ENCODE results near the gene SLC35F1. TPM values are rescaled to one million over a fixed set of nuclear protein-coding genes. Genes with fewer than 3 reads are reported as not detected.

SLC35F1 gene
- total and polyA plus RNA-seq, 2 donors (not counting 1 experiment from before 2014, with no cell fraction given), result not detected

DNA sequence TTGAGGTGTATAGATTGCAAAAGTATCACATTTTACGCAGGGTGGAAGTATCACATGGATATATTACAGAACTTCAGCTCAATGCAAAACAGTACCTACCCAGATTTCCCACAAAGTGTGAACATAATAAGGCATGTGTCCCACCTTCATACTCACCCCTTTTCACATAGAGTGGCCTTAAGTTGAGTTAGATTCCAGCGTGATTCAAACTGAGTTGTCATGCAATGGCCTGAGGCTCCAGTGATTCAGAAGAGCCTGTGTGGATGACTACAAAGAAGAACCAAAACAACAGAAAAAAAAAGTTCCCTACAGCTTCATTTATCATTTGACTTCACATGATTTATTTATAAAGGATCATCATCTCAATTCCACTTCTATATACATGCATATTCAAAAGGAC is 309.7 kb downstream of the SLC35F1 start:
- Histone ChIP-seq H3K9ac (ENCODE audit: low read length) (no peak overlapping the region), H3K4me1 (ENCODE audit: control insufficient read depth in 2 of 2, insufficient read depth in 2 of 2, low read length in 2 of 2) (no peaks in the 10 kb centered on the region), H3K27ac (ENCODE audit: low read length in 2 of 2) (no peak overlapping the region), H3K27me3 (replicated peaks in 1 of 4; ENCODE audit: control extremely low read depth in 1 of 4, control insufficient read depth in 3 of 4, insufficient read depth in 4 of 4, low read length in 3 of 4) (no peaks in the 10 kb centered on the region), H3K4me3 (ENCODE audit: control extremely low read depth in 1 of 5, extremely low read depth in 1 of 5, insufficient read depth in 1 of 5, low read depth in 2 of 5, low read length in 4 of 5) (no peak overlapping the region), H3K36me3 (replicated peaks in 1 of 2; ENCODE audit: control extremely low read depth in 1 of 2, control insufficient read depth in 1 of 2, extremely low read depth in 1 of 2, insufficient read depth in 2 of 2, low read length in 1 of 2) (no peaks in the 10 kb centered on the region), H2AFZ (ENCODE audit: insufficient read depth, low read depth, low read length, poor library complexity, severe bottlenecking) (no peak overlapping the region), H3K79me2 (ENCODE audit: control insufficient read depth, insufficient read depth, low read length) (no peaks in the 10 kb centered on the region), H4K20me1 (ENCODE audit: control insufficient read depth, insufficient read depth, low read length, poor library complexity, severe bottlenecking) (no peaks in the 10 kb centered on the region), H3K4me2 (replicated peaks; ENCODE audit: low read depth, low read length, poor library complexity, severe bottlenecking) (no peak overlapping the region), H3K9me3 (ENCODE audit: control extremely low read depth in 1 of 3, control insufficient read depth in 2 of 3, insufficient read depth in 1 of 3, low read length in 2 of 3) (no peaks in the 10 kb centered on the region)
- H3K4me1 Mint-ChIP-seq, result no peaks in the 10 kb centered on the region
- POLR2A ChIA-PET, result no interaction called here
- intact Hi-C loops (cut with micrococcal nuclease), result no loop called here
- H3K9me3 Mint-ChIP-seq (ENCODE audit: insufficient read depth), result no peaks in the 10 kb centered on the region
- H3K4me3 Mint-ChIP-seq, result no peak overlapping the region
- no peak overlapping the region for H3K27ac Mint-ChIP-seq
- WGBS (ENCODE audit: insufficient coverage), result no CpG with 5 or more reads among the region's 2 CpGs
- CTCF ChIA-PET, result no interaction called here
- DNase-seq (no peak), ATAC-seq (ENCODE audit: low read depth) (no peak)
- TF ChIP-seq, protein P1, sequence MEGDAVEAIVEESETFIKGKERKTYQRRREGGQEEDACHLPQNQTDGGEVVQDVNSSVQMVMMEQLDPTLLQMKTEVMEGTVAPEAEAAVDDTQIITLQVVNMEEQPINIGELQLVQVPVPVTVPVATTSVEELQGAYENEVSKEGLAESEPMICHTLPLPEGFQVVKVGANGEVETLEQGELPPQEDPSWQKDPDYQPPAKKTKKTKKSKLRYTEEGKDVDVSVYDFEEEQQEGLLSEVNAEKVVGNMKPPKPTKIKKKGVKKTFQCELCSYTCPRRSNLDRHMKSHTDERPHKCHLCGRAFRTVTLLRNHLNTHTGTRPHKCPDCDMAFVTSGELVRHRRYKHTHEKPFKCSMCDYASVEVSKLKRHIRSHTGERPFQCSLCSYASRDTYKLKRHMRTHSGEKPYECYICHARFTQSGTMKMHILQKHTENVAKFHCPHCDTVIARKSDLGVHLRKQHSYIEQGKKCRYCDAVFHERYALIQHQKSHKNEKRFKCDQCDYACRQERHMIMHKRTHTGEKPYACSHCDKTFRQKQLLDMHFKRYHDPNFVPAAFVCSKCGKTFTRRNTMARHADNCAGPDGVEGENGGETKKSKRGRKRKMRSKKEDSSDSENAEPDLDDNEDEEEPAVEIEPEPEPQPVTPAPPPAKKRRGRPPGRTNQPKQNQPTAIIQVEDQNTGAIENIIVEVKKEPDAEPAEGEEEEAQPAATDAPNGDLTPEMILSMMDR (IDR thresholded peaks at IDR 0.05), result no peak
- TF ChIP-seq EZH2 (IDR thresholded peaks at IDR 0.05; ENCODE audit: borderline replicate concordance, insufficient read depth, low read depth, low read length, poor library complexity, severe bottlenecking), result no peak
- no peaks in the 10 kb centered on the region for H3K27me3 Mint-ChIP-seq

DNA sequence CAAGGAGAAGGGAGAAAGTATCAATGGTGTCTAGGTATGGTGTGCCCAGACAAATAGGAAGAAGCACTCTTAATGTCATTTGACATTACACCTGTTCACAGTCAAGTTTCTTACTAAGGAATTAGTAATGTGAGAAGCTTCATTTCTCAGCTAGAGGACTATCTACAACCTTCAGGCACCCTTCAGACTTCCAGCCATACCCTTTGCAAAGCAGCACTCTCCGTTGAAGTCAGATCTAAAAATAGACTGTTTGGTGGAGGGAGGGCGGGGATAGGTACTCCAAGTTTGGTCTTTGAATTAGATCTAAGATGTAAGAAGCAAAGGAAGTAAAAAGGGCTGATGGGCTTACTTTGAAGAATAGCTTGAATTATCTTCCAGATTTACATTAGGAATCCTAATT is 311.1 kb downstream of the SLC35F1 start:
- no peaks in the 10 kb centered on the region for H3K79me2 ChIP-seq (ENCODE audit: control insufficient read depth, insufficient read depth, low read length)
- H3K4me3 Mint-ChIP-seq, result no peak overlapping the region
- peaks cover under 1% of the 10 kb centered on the region for H3K27me3 Mint-ChIP-seq
- POLR2A ChIA-PET, result no interaction called here
- H2AFZ ChIP-seq (ENCODE audit: insufficient read depth, low read depth, low read length, poor library complexity, severe bottlenecking), result no peak overlapping the region
- CTCF ChIA-PET, result no interaction called here
- H3K4me1 ChIP-seq (ENCODE audit: control insufficient read depth in 2 of 2, insufficient read depth in 2 of 2, low read length in 2 of 2), result no peaks in the 10 kb centered on the region
- H3K27ac ChIP-seq (ENCODE audit: low read length in 2 of 2), result no peak overlapping the region
- no peak overlapping the region for H3K4me3 ChIP-seq (ENCODE audit: control extremely low read depth in 1 of 5, extremely low read depth in 1 of 5, insufficient read depth in 1 of 5, low read depth in 2 of 5, low read length in 4 of 5)
- no CpG with 5 or more reads among the region's 2 CpGs for WGBS (ENCODE audit: insufficient coverage)
- no peaks in the 10 kb centered on the region for H3K9me3 ChIP-seq (ENCODE audit: control extremely low read depth in 1 of 3, control insufficient read depth in 2 of 3, insufficient read depth in 1 of 3, low read length in 2 of 3)
- H3K36me3 ChIP-seq (replicated peaks in 1 of 2; ENCODE audit: control extremely low read depth in 1 of 2, control insufficient read depth in 1 of 2, extremely low read depth in 1 of 2, insufficient read depth in 2 of 2, low read length in 1 of 2), result no peaks in the 10 kb centered on the region
- no peak for ATAC-seq (ENCODE audit: low read depth)
- no peak overlapping the region for H3K27ac Mint-ChIP-seq
- H3K9ac ChIP-seq (ENCODE audit: low read length), result no peak overlapping the region
- DNase-seq, result no peak
- no peaks in the 10 kb centered on the region for H3K27me3 ChIP-seq (replicated peaks in 1 of 4; ENCODE audit: control extremely low read depth in 1 of 4, control insufficient read depth in 3 of 4, insufficient read depth in 4 of 4, low read length in 3 of 4)
- no peak overlapping the region for H3K4me2 ChIP-seq (replicated peaks; ENCODE audit: low read depth, low read length, poor library complexity, severe bottlenecking)
- H3K9me3 Mint-ChIP-seq (ENCODE audit: insufficient read depth), result no peaks in the 10 kb centered on the region
- intact Hi-C loops (cut with micrococcal nuclease), result no loop called here
- TF ChIP-seq EZH2 (IDR thresholded peaks at IDR 0.05; ENCODE audit: borderline replicate concordance, insufficient read depth, low read depth, low read length, poor library complexity, severe bottlenecking), result no peak
- TF ChIP-seq, protein P1 (IDR thresholded peaks at IDR 0.05), result no peak
- H4K20me1 ChIP-seq (ENCODE audit: control insufficient read depth, insufficient read depth, low read length, poor library complexity, severe bottlenecking), result no peaks in the 10 kb centered on the region
- H3K4me1 Mint-ChIP-seq, result no peaks in the 10 kb centered on the region
